Measurements from ENCODE around the gene NUDT12.

Gene NUDT12

GRCh38 chr5:103572454-103572853 lies 9.9 kb upstream of the NUDT12 start:
- TF ChIP-seq CTCF (IDR thresholded peaks at IDR 0.05; ENCODE audit: control insufficient read depth, extremely low read depth, insufficient read depth), result no peak
- no peak for DNase-seq (ENCODE audit: low read depth)
- H3K4me3 ChIP-seq (ENCODE audit: low read depth, low read length), result no peak overlapping the region

- no peak overlapping the region for H3K4me3 ChIP-seq (ENCODE audit: low read depth, low read length)
- no peak for TF ChIP-seq CTCF (IDR thresholded peaks at IDR 0.05; ENCODE audit: control insufficient read depth, extremely low read depth, insufficient read depth)
- no peak for DNase-seq (ENCODE audit: low read depth)
Observed at GRCh38 chr5:103571730-103572129, 9.1 kb upstream of the NUDT12 start.

GRCh38 chr5:103569313-103570060 lies 6.9 kb upstream of the NUDT12 start:
- H3K4me3 ChIP-seq (ENCODE audit: low read depth, low read length), result no peak overlapping the region
- TF ChIP-seq CTCF (IDR thresholded peaks at IDR 0.05; ENCODE audit: control insufficient read depth, extremely low read depth, insufficient read depth), result no peak
- no peak for DNase-seq (ENCODE audit: low read depth)

- no peak overlapping the region for H3K4me3 ChIP-seq (ENCODE audit: low read depth, low read length)
- DNase-seq (ENCODE audit: low read depth), result no peak
- TF ChIP-seq CTCF (IDR thresholded peaks at IDR 0.05; ENCODE audit: control insufficient read depth, extremely low read depth, insufficient read depth), result no peak
Observed at GRCh38 chr5:103565719-103566118, 3.1 kb upstream of the NUDT12 start.

GRCh38 chr5:103561685-103562452 lies 720 bp downstream of the NUDT12 start:
- DNase-seq (ENCODE audit: low read depth), result no peak
- H3K4me3 ChIP-seq (ENCODE audit: low read depth, low read length), result peak overlapping the region; percentile 64
- TF ChIP-seq CTCF (IDR thresholded peaks at IDR 0.05; ENCODE audit: control insufficient read depth, extremely low read depth, insufficient read depth), result no peak

GRCh38 chr5:103560826-103561225 lies 1.8 kb downstream of the NUDT12 start:
- no peak overlapping the region for H3K4me3 ChIP-seq (ENCODE audit: low read depth, low read length)
- TF ChIP-seq CTCF (IDR thresholded peaks at IDR 0.05; ENCODE audit: control insufficient read depth, extremely low read depth, insufficient read depth), result no peak
- DNase-seq (ENCODE audit: low read depth), result no peak

Data from LNCaP clone FGC (cell line).